Neuronal stem cell (in vitro differentiated cells): Measurements from ENCODE around the gene USP5.
A peak's percentile ranks its signal among the peaks of the same experiment; 100 is the strongest.

Experiments used
- DNase-seq: peaks from one replicate; pipeline ENCODE4 v3.0.0-alpha.2; 2013; ENCODE audit warnings: low spot score
- H2AFZ ChIP-seq: one replicate; pipeline ENCODE4 v1.6.1; 2013; ENCODE audit warnings: mild to moderate bottlenecking, low read length, inconsistent platforms
- H2AK5ac ChIP-seq: 2 replicates; pipeline ENCODE4 v1.6.1; 2013; ENCODE audit warnings: low read depth, mild to moderate bottlenecking, inconsistent platforms, low read length, moderate library complexity, mixed read lengths
- H2BK120ac ChIP-seq: 2 replicates; pipeline ENCODE4 v1.6.1; 2013; ENCODE audit warnings: low read depth, mild to moderate bottlenecking, inconsistent platforms, low read length, moderate library complexity, mixed read lengths
- H2BK12ac ChIP-seq: one replicate; pipeline ENCODE4 v1.6.1; 2013; ENCODE audit warnings: low read length, inconsistent platforms
- H2BK15ac ChIP-seq: 2 replicates; pipeline ENCODE4 v1.6.1; 2013; ENCODE audit warnings: mild to moderate bottlenecking, low read length, inconsistent platforms, mixed read lengths
- H2BK5ac ChIP-seq: one replicate; pipeline ENCODE4 v1.6.1; 2013; ENCODE audit warnings: inconsistent platforms, mild to moderate bottlenecking, low read length, moderate library complexity
- H3K14ac ChIP-seq: one replicate; pipeline ENCODE4 v1.6.1; 2013; ENCODE audit warnings: low read length, inconsistent platforms
- H3K18ac ChIP-seq: 2 replicates; pipeline ENCODE4 v1.6.1; 2013; ENCODE audit warnings: low read length, inconsistent platforms
- H3K23ac ChIP-seq: 2 replicates; pipeline ENCODE4 v1.6.1; 2013; ENCODE audit warnings: low read depth, mild to moderate bottlenecking, mixed read lengths, low read length, inconsistent platforms; ENCODE audit not compliant: poor library complexity
- H3K27ac ChIP-seq: replicated peaks from 3 replicates; pipeline ENCODE4 v1.5.1; 2013; ENCODE audit warnings: low read length, inconsistent platforms
- H3K27me3 ChIP-seq, 3 experiments: 2 replicates each; pipeline ENCODE4 v1.6.1; 2013; ENCODE audit warnings: low read length in 3 of 3, mild to moderate bottlenecking in 2 of 3, inconsistent platforms in 1 of 3, low read depth in 1 of 3, mixed read lengths in 1 of 3, moderate library complexity in 1 of 3; ENCODE audit not compliant: control insufficient read depth in 3 of 3, insufficient read depth in 3 of 3
- H3K36me3 ChIP-seq, 2 donors: replicated peaks in 1 of 2; 2 replicates each; pipeline ENCODE4 v1.6.1; 2013; ENCODE audit warnings: low read length in 2 of 2; ENCODE audit not compliant: control insufficient read depth in 2 of 2, insufficient read depth in 2 of 2
- H3K4ac ChIP-seq: 2 replicates; pipeline ENCODE4 v1.6.1; 2013; ENCODE audit warnings: inconsistent platforms, mild to moderate bottlenecking, low read length, moderate library complexity
- H3K4me1 ChIP-seq, 2 donors: 1 replicate in 1 of 2; 2 replicates in 1 of 2; pipeline ENCODE4 v1.6.1; 2013; ENCODE audit warnings: low read length in 2 of 2, low read depth in 1 of 2; ENCODE audit not compliant: control insufficient read depth in 2 of 2, insufficient read depth in 1 of 2
- H3K4me2 ChIP-seq: one replicate; pipeline ENCODE4 v1.6.1; 2013; ENCODE audit warnings: mild to moderate bottlenecking, low read length, inconsistent platforms; ENCODE audit not compliant: insufficient read depth, poor library complexity, severe bottlenecking
- H3K4me3 ChIP-seq, 2 donors: 2 replicates each; pipeline ENCODE4 v1.5.1; 2013; ENCODE audit warnings: low read length in 2 of 2, mild to moderate bottlenecking in 2 of 2, inconsistent platforms in 1 of 2, moderate library complexity in 1 of 2
- H3K79me1 ChIP-seq: one replicate; pipeline ENCODE4 v1.6.1; 2013; ENCODE audit warnings: low read depth, mild to moderate bottlenecking, inconsistent platforms, low read length, moderate library complexity
- H3K9ac ChIP-seq: one replicate; pipeline ENCODE4 v1.6.1; 2013; ENCODE audit warnings: mild to moderate bottlenecking, low read depth, low read length, inconsistent platforms; ENCODE audit not compliant: poor library complexity
- H3K9me3 ChIP-seq, 2 donors: replicated peaks in 1 of 2; 2 replicates each; pipeline versions ENCODE3 to v1.6.1; 2013; ENCODE audit warnings: low read length in 2 of 2, mild to moderate bottlenecking in 2 of 2, inconsistent platforms in 1 of 2, low read depth in 1 of 2, mixed read lengths in 1 of 2, moderate library complexity in 1 of 2; ENCODE audit not compliant: control insufficient read depth in 2 of 2, insufficient read depth in 1 of 2
- H4K8ac ChIP-seq: one replicate; pipeline ENCODE4 v1.6.1; 2013; ENCODE audit warnings: low read depth, mild to moderate bottlenecking, inconsistent platforms, low read length, moderate library complexity
- H4K91ac ChIP-seq: one replicate; pipeline ENCODE4 v1.6.1; 2013; ENCODE audit warnings: low read length, low read depth, mild to moderate bottlenecking, inconsistent platforms; ENCODE audit not compliant: poor library complexity
- WGBS, 2 donors: extraction: QIAGEN DNeasy Blood & Tissue Kit; methylation state at CpG; one replicate each; pipeline ENCODE4 v1.1.7; 2013; ENCODE audit warnings: missing lambda C conversion rate in 2 of 2, mixed read lengths in 1 of 2; ENCODE audit not compliant: insufficient read length in 2 of 2, insufficient replicate concordance in 1 of 2; ENCODE audit errors: extremely low coverage in 2 of 2; 5-methylcytosine and 5-hydroxymethylcytosine counted together

USP5 gene

GRCh38 chr12:6909421-6910145 is 57.6 kb downstream of the USP5 start:
- no peak overlapping the region for H4K8ac ChIP-seq
- H3K36me3 ChIP-seq = no peaks in the 10 kb centered on the region
- H2BK15ac ChIP-seq = no peak overlapping the region
- no peak overlapping the region for H3K4me2 ChIP-seq
- H2AK5ac ChIP-seq = no peak overlapping the region
- H3K9me3 ChIP-seq = no peaks in the 10 kb centered on the region
- H2BK12ac ChIP-seq = no peak overlapping the region
- H2AFZ ChIP-seq = no peak overlapping the region
- peaks cover 14 to 21% of the 10 kb centered on the region in 2 donors for H3K4me1 ChIP-seq
- no peak overlapping the region for H3K18ac ChIP-seq
- DNase-seq = no peak
- no peak overlapping the region for H3K14ac ChIP-seq
- H2BK5ac ChIP-seq = no peak overlapping the region
- H3K79me1 ChIP-seq = peaks cover 7% of the 10 kb centered on the region
- H2BK120ac ChIP-seq = no peak overlapping the region
- WGBS, 2 donors = no CpG with 5 or more reads among the region's 4 CpGs
- no peak overlapping the region for H4K91ac ChIP-seq
- no peak overlapping the region for H3K9ac ChIP-seq
- peaks cover 0 to 3% (median 0%) of the 10 kb centered on the region in 3 experiments for H3K27me3 ChIP-seq
- H3K27ac ChIP-seq = no peak overlapping the region
- H3K4me3 ChIP-seq = no peak overlapping the region
- no peak overlapping the region for H3K4ac ChIP-seq
- no peak overlapping the region for H3K23ac ChIP-seq

GRCh38 chr12:6912164-6912935 is 60.4 kb downstream of the USP5 start:
- Histone ChIP-seq H4K8ac (no peak overlapping the region), H2AK5ac (peak overlapping the region; percentile 49), H3K23ac (peak overlapping the region; percentile 20), H3K4me1 (peaks cover 10 to 18% of the 10 kb centered on the region in 2 donors), H2BK5ac (no peak overlapping the region), H3K9ac (no peak overlapping the region), H3K4me2 (no peak overlapping the region), H3K79me1 (peaks cover 13% of the 10 kb centered on the region), H3K18ac (no peak overlapping the region), H3K36me3 (peaks cover under 1 to 12% of the 10 kb centered on the region in 2 donors), H3K4me3 (no peak overlapping the region), H3K27me3 (peaks cover 0 to 3% (median 0%) of the 10 kb centered on the region in 3 experiments), H2BK12ac (no peak overlapping the region), H3K27ac (no peak overlapping the region), H3K4ac (no peak overlapping the region), H3K14ac (no peak overlapping the region), H2BK15ac (peak overlapping the region; percentile 43), H3K9me3 (no peaks in the 10 kb centered on the region), H2BK120ac (no peak overlapping the region), H2AFZ (no peak overlapping the region), H4K91ac (no peak overlapping the region)
- no CpG with 5 or more reads among the region's 15 CpGs for WGBS, 2 donors
- no peak for DNase-seq

GRCh38 chr12:6914246-6914946 is 62.4 kb downstream of the USP5 start, which contains the start of gene ENO2:
TSS of gene ENO2 (plus strand) at chr12:6914580. CDS start at chr12:6915833, 1,253 bp downstream.
- Histone ChIP-seq H2BK12ac (peak within 1 kb of the TSS; percentile 88), H3K27me3 (peaks cover 0 to 3% (median 0%) of the 10 kb centered on the region in 3 experiments), H3K4me2 (peak within 1 kb of the TSS; percentile 96), H2BK15ac (peak within 1 kb of the TSS; percentile 96), H3K4me1 (peaks cover 10 to 18% of the 10 kb centered on the region in 2 donors), H2BK5ac (peak within 1 kb of the TSS; percentile 7), H3K36me3 (peaks cover 13 to 22% of the 10 kb centered on the region in 2 donors), H4K8ac (peak within 1 kb of the TSS; percentile 97), H3K79me1 (peaks cover 13% of the 10 kb centered on the region), H3K4ac (peak within 1 kb of the TSS; percentile 80), H3K14ac (peak within 1 kb of the TSS; percentile 95), H4K91ac (peak within 1 kb of the TSS; percentile 60), H2BK120ac (peak within 1 kb of the TSS; percentile 84), H3K4me3 (peak within 1 kb of the TSS; percentile 60 to 92), H3K9me3 (no peaks in the 10 kb centered on the region), H3K27ac (peak within 1 kb of the TSS; percentile 62), H3K23ac (peak within 1 kb of the TSS; percentile 92), H2AFZ (peak within 1 kb of the TSS; percentile 99), H2AK5ac (peak within 1 kb of the TSS; percentile 79), H3K9ac (peak within 1 kb of the TSS; percentile 98), H3K18ac (peak within 1 kb of the TSS; percentile 99)
- peak; percentile 56 for DNase-seq
- no CpG with 5 or more reads among the region's 68 CpGs for WGBS, 2 donors
